Stimulated activated naive CD8-positive, alpha-beta T cell treated with anti-CD3 and anti-CD28 coated beads, Interleukin-15, Interleukin-2, amounts not matched to agents 100 ng/mL and 50 ng/mL, for 24 hours (primary cell): Measurements from ENCODE around the gene GDAP1L1.
"Not testable (repeated sequence)": the region's sequence is repeated elsewhere in the genome, so short reads cannot be mapped to it uniquely, and the experiment has no call there.

Experiments used
- H3K27ac Mint-ChIP-seq: one replicate; pipeline ENCODE4 v1.8.0; 2021; ENCODE audit warnings: mild to moderate bottlenecking, mixed read lengths
- H3K27me3 Mint-ChIP-seq: one replicate; pipeline ENCODE4 v1.8.0; 2021; ENCODE audit warnings: mixed read lengths
- H3K36me3 Mint-ChIP-seq: one replicate; pipeline ENCODE4 v1.8.0; 2021; ENCODE audit warnings: low read depth, mixed read lengths
- H3K4me1 Mint-ChIP-seq: one replicate; pipeline ENCODE4 v1.8.0; 2021; ENCODE audit warnings: low read depth, mixed read lengths
- H3K4me3 Mint-ChIP-seq: one replicate; pipeline ENCODE4 v1.8.0; 2021; ENCODE audit warnings: mild to moderate bottlenecking, mixed read lengths
- H3K9me3 Mint-ChIP-seq: one replicate; pipeline ENCODE4 v1.8.0; 2021; ENCODE audit warnings: mixed read lengths

Gene GDAP1L1

DNA sequence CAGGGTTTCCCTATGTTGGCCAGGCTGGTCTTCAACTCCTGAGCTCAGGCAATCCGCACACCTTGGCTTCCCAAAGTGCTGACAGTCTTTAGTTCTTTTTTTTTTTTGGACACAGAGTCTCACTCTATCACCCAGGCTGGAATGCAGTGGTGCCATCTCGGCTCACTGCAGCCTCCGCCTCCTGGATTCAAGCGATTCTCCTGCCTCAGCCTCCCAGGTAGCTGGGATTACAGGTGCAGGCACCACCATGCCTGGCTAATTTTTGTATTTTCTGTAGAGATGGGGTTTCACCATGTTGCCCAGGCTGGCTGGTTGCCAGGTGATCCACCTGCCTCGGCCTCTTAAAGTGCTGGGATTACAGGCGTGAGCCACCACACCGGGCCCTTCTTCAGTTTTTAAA lies 80.6 kb downstream of the GDAP1L1 start:
- H3K4me3 Mint-ChIP-seq = not testable (repeated sequence)

DNA sequence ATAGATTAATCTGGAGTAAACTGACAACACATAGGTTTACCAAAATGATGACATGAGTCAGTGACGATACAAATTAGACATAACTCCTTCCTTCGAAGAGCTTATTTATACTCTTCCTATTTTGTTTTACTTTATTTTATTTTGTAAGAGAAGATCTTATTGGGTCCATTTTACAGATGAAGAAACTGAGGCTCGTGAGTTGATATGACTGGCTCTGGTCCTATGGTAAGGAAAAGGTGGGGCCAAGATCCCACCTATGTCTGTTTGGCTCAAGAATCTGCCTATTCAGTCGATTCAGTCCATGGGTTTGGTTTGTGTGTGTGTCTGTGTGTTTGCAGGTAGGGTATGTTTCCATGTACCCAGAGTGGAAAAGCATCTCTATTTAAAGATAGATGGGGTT lies 81.3 kb downstream of the GDAP1L1 start:
- Mint-ChIP-seq H3K4me3 (no peak overlapping the region), H3K36me3 (no peaks in the 10 kb centered on the region), H3K4me1 (no peaks in the 10 kb centered on the region), H3K9me3 (no peaks in the 10 kb centered on the region), H3K27ac (no peak overlapping the region), H3K27me3 (peaks cover 15% of the 10 kb centered on the region)

More for the DNA sequence above, 80.6 kb downstream of the GDAP1L1 start:
- not testable (repeated sequence) for H3K27ac Mint-ChIP-seq, H3K4me1 Mint-ChIP-seq, H3K9me3 Mint-ChIP-seq, H3K36me3 Mint-ChIP-seq
- peaks cover 15% of the 10 kb centered on the region for H3K27me3 Mint-ChIP-seq
